PC-3 (cell line): ENCODE data around the gene NHLH2. TPM values are rescaled to one million over a fixed set of nuclear protein-coding genes. Genes with fewer than 3 reads are reported as not detected.

ENCODE experiments used
- ATAC-seq: fragments of 200-7000 bp; cut with Tn5 transposase; 2 replicates; pipeline ENCODE4 v1.9.1; 2020; ENCODE audit warnings: mild to moderate bottlenecking, moderate library complexity
- BruUV-seq: library from RNA; stranded (reverse); fragments of 400-500 nt; replicated peaks from 2 replicates; lab custom pipeline; 2021; lab: Mats Ljungman, UMichigan
- CTCF ChIA-PET: fragments of 300-600 bp; sonication (Branson Sonifier 250); formaldehyde crosslinking; loops from one replicate; lab custom pipeline; 2022; ENCODE audit warnings: antibody characterized with exemption; lab: Charles Lee
- POLR2A ChIA-PET: fragments of 300-600 bp; sonication (Branson Sonifier 250); formaldehyde crosslinking; loops from one replicate; lab custom pipeline; 2022; ENCODE audit warnings: antibody characterized with exemption; ENCODE audit not compliant: unreplicated experiment; lab: Charles Lee
- DNase-seq: peaks from one replicate; pipeline ENCODE4 v3.0.0-alpha.2; 2015
- H2AFZ ChIP-seq: fragments of 300-600 bp; sonication (generic); 2 replicates; pipeline ENCODE4 v1.6.0; 2016; ENCODE audit warnings: antibody characterized with exemption, low read length
- H3F3A ChIP-seq: fragments of 300-600 bp; sonication (generic); one replicate; pipeline ENCODE4 v1.6.0; 2017; ENCODE audit warnings: antibody characterized with exemption, low read length, control low read depth, mild to moderate bottlenecking; ENCODE audit not compliant: unreplicated experiment
- H3K27ac ChIP-seq: fragments of 300-600 bp; sonication (generic); 2 replicates; pipeline ENCODE4 v1.5.1; 2016; ENCODE audit warnings: mild to moderate bottlenecking, low read length
- H3K27me3 ChIP-seq: fragments of 300-600 bp; sonication (generic); 2 replicates; pipeline ENCODE4 v1.6.1; 2016; ENCODE audit warnings: low read length, mixed read lengths
- H3K36me3 ChIP-seq: fragments of 300-600 bp; sonication (generic); 2 replicates; pipeline ENCODE4 v1.6.1; 2016; ENCODE audit warnings: low read depth, mixed run types, low read length, mixed read lengths
- H3K4me1 ChIP-seq: fragments of 300-600 bp; sonication (generic); 2 replicates; pipeline ENCODE4 v1.5.1; 2016; ENCODE audit warnings: low read length; ENCODE audit not compliant: insufficient read depth
- H3K4me2 ChIP-seq: fragments of 300-600 bp; sonication (generic); 2 replicates; pipeline ENCODE4 v1.6.0; 2016; ENCODE audit warnings: low read length
- H3K4me3 ChIP-seq: fragments of 300-600 bp; sonication (generic); 2 replicates; pipeline ENCODE4 v1.5.1; 2016; ENCODE audit warnings: mild to moderate bottlenecking, low read length, mixed read lengths
- H3K79me2 ChIP-seq: fragments of 300-600 bp; sonication (generic); 2 replicates; pipeline ENCODE4 v1.6.1; 2017; ENCODE audit warnings: low read length, mixed read lengths
- H3K9ac ChIP-seq: fragments of 300-600 bp; sonication (generic); 2 replicates; pipeline ENCODE4 v1.6.0; 2016; ENCODE audit warnings: mild to moderate bottlenecking, low read length
- H3K9me2 ChIP-seq: fragments of 300-600 bp; sonication (generic); replicated peaks from 2 replicates; pipeline ENCODE4 v1.6.1; 2016; ENCODE audit warnings: mixed run types, low read length, mixed read lengths
- H3K9me3 ChIP-seq: fragments of 300-600 bp; sonication (generic); 2 replicates; pipeline ENCODE4 v1.6.1; 2016; ENCODE audit warnings: low read length, mixed read lengths
- H4K20me1 ChIP-seq: fragments of 300-600 bp; sonication (generic); 2 replicates; pipeline ENCODE4 v1.6.1; 2016; ENCODE audit warnings: low read length, mixed read lengths
- EZH2 ChIP-seq: fragments of 300-600 bp; sonication (generic); IDR thresholded peaks from one replicate; pipeline ENCODE4 v1.6.1; 2017; ENCODE audit warnings: antibody characterized with exemption, mild to moderate bottlenecking, low read length; ENCODE audit not compliant: unreplicated experiment
- EZH2phosphoT487 ChIP-seq: fragments of 300-600 bp; sonication (generic); IDR thresholded peaks from 2 replicates; pipeline ENCODE4 v1.6.1; 2018; ENCODE audit warnings: mild to moderate bottlenecking, antibody characterized with exemption, low read length, borderline replicate concordance
- intact Hi-C: fragments of 100-400 bp; cut with micrococcal nuclease; formaldehyde crosslinking; loops from 2 replicates; pipeline ENCODE4 v1.9.0; 2023
- total RNA-seq: library from RNA; depleted of rRNA; stranded (reverse); fragments of >200 nt; gene quantifications from 2 replicates; pipeline ENCODE4 v1.2.3, GENCODE V29; 2014
- TF ChIP-seq, protein P1 (sequence below): fragments of 300-600 bp; sonication (generic); conservative IDR thresholded peaks from 2 replicates; pipeline ENCODE4 v1.5.1; 2017; ENCODE audit warnings: antibody characterized with exemption, low read depth, mild to moderate bottlenecking, low read length

Gene NHLH2
- total RNA-seq, 1 experiment from 2014 or later: not detected

DNA sequence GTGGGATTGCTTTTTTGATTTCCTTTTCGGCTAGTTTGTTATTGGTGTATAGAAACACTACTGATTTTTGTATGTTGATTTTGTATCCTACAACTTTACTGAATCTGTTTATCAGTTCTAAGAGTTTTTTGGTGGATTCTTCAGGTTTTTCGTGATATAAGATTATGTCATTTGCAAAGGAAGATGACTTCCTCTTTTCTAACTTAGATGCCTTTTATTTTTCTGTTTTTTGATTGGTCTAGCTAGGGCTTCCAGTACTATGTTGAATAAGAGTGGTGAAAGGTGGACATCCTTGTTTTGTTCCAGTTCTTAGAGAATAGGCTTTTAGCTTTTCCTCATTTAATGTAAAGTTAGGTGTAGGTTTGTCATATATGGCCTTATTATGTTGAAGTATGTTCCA lies 13.1 kb upstream of the NHLH2 start:
- no peak overlapping the region for H2AFZ ChIP-seq
- no peak overlapping the region for H3K9ac ChIP-seq
- H3F3A ChIP-seq: no peaks in the 10 kb centered on the region
- no peaks in the 10 kb centered on the region for H3K36me3 ChIP-seq
- ATAC-seq: no peak
- ChIA-PET CTCF (interaction anchor here (0.7 kb wide), 1 partner anchor 140 kb away, joined by 3 read pairs; no protein-coding TSS in a partner anchor), POLR2A (no interaction called here)
- intact Hi-C loops: no loop called here
- H3K4me1 ChIP-seq: no peaks in the 10 kb centered on the region
- TF ChIP-seq EZH2 (no peak), EZH2phosphoT487 (no peak)
- TF ChIP-seq, protein P1, sequence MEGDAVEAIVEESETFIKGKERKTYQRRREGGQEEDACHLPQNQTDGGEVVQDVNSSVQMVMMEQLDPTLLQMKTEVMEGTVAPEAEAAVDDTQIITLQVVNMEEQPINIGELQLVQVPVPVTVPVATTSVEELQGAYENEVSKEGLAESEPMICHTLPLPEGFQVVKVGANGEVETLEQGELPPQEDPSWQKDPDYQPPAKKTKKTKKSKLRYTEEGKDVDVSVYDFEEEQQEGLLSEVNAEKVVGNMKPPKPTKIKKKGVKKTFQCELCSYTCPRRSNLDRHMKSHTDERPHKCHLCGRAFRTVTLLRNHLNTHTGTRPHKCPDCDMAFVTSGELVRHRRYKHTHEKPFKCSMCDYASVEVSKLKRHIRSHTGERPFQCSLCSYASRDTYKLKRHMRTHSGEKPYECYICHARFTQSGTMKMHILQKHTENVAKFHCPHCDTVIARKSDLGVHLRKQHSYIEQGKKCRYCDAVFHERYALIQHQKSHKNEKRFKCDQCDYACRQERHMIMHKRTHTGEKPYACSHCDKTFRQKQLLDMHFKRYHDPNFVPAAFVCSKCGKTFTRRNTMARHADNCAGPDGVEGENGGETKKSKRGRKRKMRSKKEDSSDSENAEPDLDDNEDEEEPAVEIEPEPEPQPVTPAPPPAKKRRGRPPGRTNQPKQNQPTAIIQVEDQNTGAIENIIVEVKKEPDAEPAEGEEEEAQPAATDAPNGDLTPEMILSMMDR: no peak
- H4K20me1 ChIP-seq: no peaks in the 10 kb centered on the region
- H3K27me3 ChIP-seq: peaks cover 18% of the 10 kb centered on the region
- H3K9me3 ChIP-seq: no peaks in the 10 kb centered on the region
- no peak overlapping the region for H3K4me3 ChIP-seq
- BruUV-seq: no TSS peak
- DNase-seq: no peak
- H3K27ac ChIP-seq: no peak overlapping the region
- H3K4me2 ChIP-seq: no peak overlapping the region
- no peaks in the 10 kb centered on the region for H3K79me2 ChIP-seq
- no peaks in the 10 kb centered on the region for H3K9me2 ChIP-seq

DNA sequence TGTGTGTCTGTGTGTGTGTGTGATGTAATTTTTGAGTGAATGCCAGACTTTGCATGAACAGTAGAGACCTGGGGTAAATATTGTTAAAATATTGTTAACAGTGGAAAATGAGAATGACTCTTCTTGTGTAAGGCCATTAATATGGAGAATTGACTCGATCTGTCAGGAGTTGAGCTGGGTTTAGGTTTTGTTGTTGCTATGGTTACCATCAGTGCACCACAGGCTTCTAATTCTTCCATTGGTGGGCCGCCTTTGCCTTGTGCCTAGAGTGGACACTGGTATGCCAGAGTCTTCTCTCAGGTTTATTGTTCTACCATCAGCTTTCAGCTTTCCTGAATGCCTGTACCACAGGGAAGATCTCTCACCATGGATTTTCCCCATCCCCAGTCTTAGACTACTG lies 10.0 kb upstream of the NHLH2 start:
- no peaks in the 10 kb centered on the region for H3K36me3 ChIP-seq
- no peak overlapping the region for H3K4me3 ChIP-seq
- H2AFZ ChIP-seq: no peak overlapping the region
- CTCF ChIA-PET: no interaction called here
- POLR2A ChIA-PET: no interaction called here
- no peak overlapping the region for H3K9ac ChIP-seq
- H4K20me1 ChIP-seq: no peaks in the 10 kb centered on the region
- H3K79me2 ChIP-seq: no peaks in the 10 kb centered on the region
- DNase-seq: no peak
- H3K9me3 ChIP-seq: no peaks in the 10 kb centered on the region
- H3K4me1 ChIP-seq: no peaks in the 10 kb centered on the region
- intact Hi-C loops: no loop called here
- no peaks in the 10 kb centered on the region for H3K9me2 ChIP-seq
- no peak overlapping the region for H3K27ac ChIP-seq
- BruUV-seq: no TSS peak
- peaks cover 40% of the 10 kb centered on the region for H3K27me3 ChIP-seq
- no peaks in the 10 kb centered on the region for H3F3A ChIP-seq
- no peak overlapping the region for H3K4me2 ChIP-seq
- TF ChIP-seq, protein P1: no peak
- no peak for TF ChIP-seq EZH2phosphoT487
- no peak for TF ChIP-seq EZH2
- ATAC-seq: no peak

DNA sequence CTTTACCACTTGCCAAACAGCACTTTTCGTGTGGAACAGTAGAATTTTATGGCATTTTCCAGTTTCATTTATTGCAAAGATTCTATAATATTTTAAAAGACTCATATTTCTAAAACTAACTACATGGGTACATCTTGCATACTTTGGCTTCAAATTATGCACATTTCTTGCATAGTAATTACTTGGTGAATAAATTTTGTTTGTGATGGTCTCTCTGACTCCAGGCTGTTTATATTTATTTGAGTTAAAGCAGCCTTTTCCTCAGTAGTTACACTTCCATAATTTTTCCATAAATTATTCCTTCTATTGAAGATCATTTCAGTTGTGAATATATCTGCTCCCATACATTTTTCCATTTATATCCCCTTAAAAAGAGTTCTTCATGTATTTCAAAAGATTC lies 6.9 kb upstream of the NHLH2 start:
- H3K9me3 ChIP-seq: no peaks in the 10 kb centered on the region
- no peak for ATAC-seq
- H3K36me3 ChIP-seq: no peaks in the 10 kb centered on the region
- no peak overlapping the region for H3K9ac ChIP-seq
- no peaks in the 10 kb centered on the region for H3K4me1 ChIP-seq
- POLR2A ChIA-PET: no interaction called here
- no TSS peak for BruUV-seq
- DNase-seq: no peak
- intact Hi-C loops: no loop called here
- no peak overlapping the region for H3K4me2 ChIP-seq
- H2AFZ ChIP-seq: no peak overlapping the region
- H4K20me1 ChIP-seq: no peaks in the 10 kb centered on the region
- peaks cover 60% of the 10 kb centered on the region for H3K27me3 ChIP-seq
- H3K27ac ChIP-seq: no peak overlapping the region
- H3F3A ChIP-seq: no peaks in the 10 kb centered on the region
- CTCF ChIA-PET: no interaction called here
- no peak overlapping the region for H3K4me3 ChIP-seq
- TF ChIP-seq, protein P1: no peak
- TF ChIP-seq EZH2 (no peak), EZH2phosphoT487 (no peak)
- no peaks in the 10 kb centered on the region for H3K9me2 ChIP-seq
- H3K79me2 ChIP-seq: no peaks in the 10 kb centered on the region
